ENCODE results near the gene PLCH2. TPM values are rescaled to one million over a fixed set of nuclear protein-coding genes. Genes with fewer than 3 reads are reported as not detected.

PLCH2 gene
- total and polyA plus RNA-seq, 12 donors, result 0.06 to 0.51 (median 0.10) TPM; not detected in 2

GRCh38 chr1:2535981-2536380, 59.9 kb downstream of the PLCH2 start:
- Histone ChIP-seq H3K36me3 (no peaks in the 10 kb centered on the region), H3K27ac (no peak overlapping the region), H3K4me3 (no peak overlapping the region), H3K9me3 (no peaks in the 10 kb centered on the region), H3K4me1 (peaks cover 4 to 33% (median 14%) of the 10 kb centered on the region in 9 donors), H3K27me3 (peaks cover 6 to 87% (median 38%) of the 10 kb centered on the region in 7 donors)
- intact Hi-C loops (cut with DNase I), result no loop called here
- DNase-seq, result no peak
- 77 to 83% methylated on average over 9 of the region's 9 CpGs for WGBS, 2 donors
- no peak for ATAC-seq
- TF ChIP-seq CTCF (IDR thresholded peaks at IDR 0.05), result no peak

GRCh38 chr1:2537784-2538115, 61.7 kb downstream of the PLCH2 start:
- DNase-seq (no peak), ATAC-seq (no peak)
- Histone ChIP-seq H3K36me3 (no peaks in the 10 kb centered on the region), H3K4me3 (no peak overlapping the region), H3K27ac (no peak overlapping the region), H3K4me1 (peaks cover 4 to 39% (median 14%) of the 10 kb centered on the region in 9 donors), H3K27me3 (peaks cover 6 to 79% (median 33%) of the 10 kb centered on the region in 7 donors), H3K9me3 (no peaks in the 10 kb centered on the region)
- no peak for TF ChIP-seq CTCF (IDR thresholded peaks at IDR 0.05)
- WGBS, 2 donors, result 77 to 81% methylated on average over 9 of the region's 9 CpGs
- intact Hi-C loops (cut with DNase I), result no loop called here

- no peaks in the 10 kb centered on the region for H3K9me3 ChIP-seq
- no peak overlapping the region for H3K4me3 ChIP-seq
- peaks cover 6 to 72% (median 33%) of the 10 kb centered on the region in 7 donors for H3K27me3 ChIP-seq
- intact Hi-C loops (cut with DNase I), result no loop called here
- no peak overlapping the region for H3K27ac ChIP-seq
- ATAC-seq (no peak), DNase-seq (no peak)
- peaks cover 4 to 44% (median 14%) of the 10 kb centered on the region in 9 donors for H3K4me1 ChIP-seq
- TF ChIP-seq CTCF (IDR thresholded peaks at IDR 0.05), result no peak
- no peaks in the 10 kb centered on the region for H3K36me3 ChIP-seq
- 89 to 91% methylated on average over 4 of the region's 4 CpGs for WGBS, 2 donors
These were observed 62.3 kb downstream of the PLCH2 start for GRCh38 chr1:2538376-2538775.

DNA sequence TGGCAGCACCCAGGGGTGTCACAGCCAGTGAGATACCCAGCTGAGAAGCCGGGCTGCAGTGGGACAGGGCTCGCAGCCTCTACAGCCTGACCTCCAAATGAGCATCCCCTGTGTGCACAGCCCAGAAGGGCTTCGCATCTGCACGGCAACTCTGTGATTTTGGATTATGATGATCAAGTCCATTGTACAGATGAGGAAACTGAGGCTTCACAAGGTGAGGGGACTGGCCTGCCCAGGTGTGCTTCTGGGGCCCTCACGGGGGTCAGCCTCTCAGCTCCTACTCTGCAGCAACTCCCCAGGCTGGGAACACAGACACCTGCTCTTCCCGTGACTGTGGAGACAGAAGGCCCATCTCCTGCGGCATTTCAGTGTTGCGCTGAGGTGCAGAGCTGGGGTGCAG, 62.8 kb downstream of the PLCH2 start:
- ATAC-seq (no peak), DNase-seq (no peak)
- intact Hi-C loops (cut with DNase I), result no loop called here
- Histone ChIP-seq H3K4me1 (peaks cover 4 to 47% (median 19%) of the 10 kb centered on the region in 9 donors), H3K36me3 (no peaks in the 10 kb centered on the region), H3K27me3 (peaks cover 6 to 68% (median 33%) of the 10 kb centered on the region in 7 donors), H3K9me3 (no peaks in the 10 kb centered on the region), H3K4me3 (no peak overlapping the region), H3K27ac (no peak overlapping the region)
- TF ChIP-seq CTCF (IDR thresholded peaks at IDR 0.05), result no peak
- 85 to 95% methylated on average over 8 of the region's 8 CpGs for WGBS, 2 donors
